A204.1 (cell line): ENCODE data around the gene GLIS1.

ENCODE experiments used
- FAIRE-seq: peaks from 2 replicates; lab custom pipeline; 2012; peaks lifted over from hg19 to GRCh38; lab: Jason Lieb, UNC

GLIS1 gene

DNA sequence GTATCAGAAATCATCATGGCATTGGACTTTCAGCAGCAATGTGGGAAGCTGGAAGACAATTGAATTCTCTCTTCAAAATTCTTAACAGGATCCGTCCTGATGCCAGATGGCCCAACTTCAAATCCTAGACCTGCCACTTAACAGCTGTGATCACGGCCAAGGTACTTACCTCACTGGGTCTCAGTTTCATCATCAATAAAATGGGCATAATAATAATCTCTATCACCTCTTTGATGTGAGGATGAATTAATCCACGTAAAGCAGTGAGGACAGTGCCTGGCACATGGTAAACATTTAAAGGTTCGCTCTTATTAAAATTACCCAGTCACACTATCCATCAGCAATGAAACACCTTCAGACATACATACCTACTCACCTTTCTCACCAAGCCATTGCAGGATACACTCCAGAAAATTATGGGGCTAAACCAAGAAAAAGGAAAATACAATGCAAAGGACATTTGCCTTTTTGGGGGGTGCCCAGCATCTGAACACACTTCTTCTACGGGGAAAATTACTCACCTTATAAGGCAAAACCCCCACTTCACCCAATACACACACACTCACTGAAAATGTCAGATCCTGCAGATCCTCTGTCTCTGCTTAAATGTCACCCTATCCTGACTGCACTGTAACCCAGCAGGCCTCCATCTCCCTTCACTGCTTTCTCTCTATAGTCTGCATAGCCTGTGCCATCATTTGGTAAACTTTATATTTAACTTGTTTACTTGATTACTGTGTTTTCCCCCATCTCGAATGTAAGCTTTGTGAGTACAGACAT lies 21.7 kb downstream of the GLIS1 start:
- no peak for FAIRE-seq

DNA sequence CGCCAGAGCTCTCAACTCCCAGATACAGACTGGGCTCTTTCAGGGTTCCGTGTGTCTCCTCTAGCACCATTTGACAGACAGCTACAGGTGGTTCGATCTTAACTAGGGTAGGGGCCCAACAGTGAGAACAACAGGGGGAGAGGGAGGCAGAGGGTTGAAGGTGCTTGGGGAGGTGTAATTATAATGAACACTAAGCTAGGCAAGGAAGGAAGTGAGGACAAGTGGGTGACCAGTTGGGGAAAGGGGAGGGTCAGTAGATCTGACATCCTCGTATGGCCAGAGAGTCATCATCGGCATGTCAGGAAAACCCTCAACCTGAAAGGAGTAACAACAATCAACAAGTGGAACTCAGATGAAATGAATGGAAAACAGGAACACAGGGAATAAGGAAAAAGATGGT lies 22.8 kb downstream of the GLIS1 start:
- no peak for FAIRE-seq

DNA sequence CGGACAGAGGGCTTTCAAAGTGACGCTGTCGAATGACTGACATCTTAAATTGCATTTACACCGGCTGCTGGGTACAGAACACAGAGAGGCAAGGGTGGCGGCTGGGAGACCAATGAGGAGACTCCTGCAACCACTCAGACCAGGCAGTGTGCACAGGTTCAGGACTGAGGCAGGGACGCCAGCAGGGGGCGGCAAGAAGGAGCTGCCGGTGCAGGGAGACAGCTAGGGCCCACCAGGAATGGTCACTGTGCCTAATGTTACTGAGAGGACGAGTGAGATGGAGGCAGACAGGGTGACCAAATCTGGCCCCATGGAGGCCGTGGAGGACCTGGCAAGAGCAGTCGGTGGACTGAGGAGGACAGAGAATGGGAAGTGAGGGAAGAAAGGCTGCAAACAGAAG lies 23.5 kb downstream of the GLIS1 start:
- FAIRE-seq = no peak

DNA sequence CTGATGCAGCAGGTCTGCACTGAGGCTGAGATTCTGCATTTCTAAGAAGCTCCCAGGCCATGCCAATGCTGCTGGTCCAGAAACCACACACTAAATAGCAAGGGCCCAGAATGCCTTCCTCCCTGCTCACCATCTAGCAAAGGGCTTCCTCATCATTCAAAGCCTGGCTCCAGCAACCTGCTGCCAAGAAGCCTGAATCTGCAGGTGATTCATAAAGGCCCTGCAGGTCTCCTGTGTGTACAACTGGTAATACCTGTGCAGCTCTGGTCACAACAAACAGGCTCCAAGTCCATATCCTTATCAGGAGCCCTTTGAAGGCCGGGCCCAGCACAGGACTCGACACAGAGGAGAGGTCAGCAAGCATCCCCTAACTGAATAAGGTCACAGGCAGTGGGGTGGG lies 26.7 kb downstream of the GLIS1 start:
- no peak for FAIRE-seq

DNA sequence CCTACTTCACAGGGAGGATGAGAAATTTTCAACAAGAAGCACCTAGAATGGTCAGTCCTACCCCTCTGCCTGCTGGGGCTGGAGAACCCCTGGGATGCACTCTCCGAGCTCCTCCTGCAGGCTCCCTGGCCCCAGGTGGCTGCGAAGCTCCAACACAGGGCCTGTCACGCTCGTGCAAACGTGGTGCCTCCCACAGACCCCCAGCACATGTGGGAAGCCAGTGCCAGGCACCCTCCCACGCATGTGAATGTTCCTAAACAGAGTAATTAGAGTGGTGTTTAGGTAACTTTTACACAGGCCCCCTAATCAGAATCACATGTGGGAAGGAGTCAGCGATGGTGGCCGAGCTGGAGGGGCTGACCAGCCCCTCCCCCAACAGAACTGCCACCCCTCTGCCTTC lies 28.4 kb downstream of the GLIS1 start:
- FAIRE-seq = no peak

DNA sequence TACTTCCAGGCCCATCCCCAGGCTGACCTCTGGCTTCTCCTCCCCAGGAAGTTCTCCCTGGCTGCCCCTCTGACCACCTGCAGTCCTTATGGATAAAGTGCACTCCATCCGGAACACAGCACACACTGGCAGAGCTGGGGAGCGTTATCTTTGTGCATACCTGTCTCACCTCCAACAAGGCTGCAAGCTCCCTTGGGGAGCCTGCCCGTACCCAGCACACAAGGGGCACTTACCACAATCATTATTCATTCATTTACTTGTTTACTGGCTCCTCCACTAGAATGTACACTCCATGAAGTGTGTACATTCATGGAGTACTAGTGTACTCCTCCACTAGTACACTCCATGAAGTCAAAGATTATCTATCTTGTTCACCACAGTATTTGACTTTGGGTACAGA lies 30.3 kb downstream of the GLIS1 start:
- FAIRE-seq = no peak

DNA sequence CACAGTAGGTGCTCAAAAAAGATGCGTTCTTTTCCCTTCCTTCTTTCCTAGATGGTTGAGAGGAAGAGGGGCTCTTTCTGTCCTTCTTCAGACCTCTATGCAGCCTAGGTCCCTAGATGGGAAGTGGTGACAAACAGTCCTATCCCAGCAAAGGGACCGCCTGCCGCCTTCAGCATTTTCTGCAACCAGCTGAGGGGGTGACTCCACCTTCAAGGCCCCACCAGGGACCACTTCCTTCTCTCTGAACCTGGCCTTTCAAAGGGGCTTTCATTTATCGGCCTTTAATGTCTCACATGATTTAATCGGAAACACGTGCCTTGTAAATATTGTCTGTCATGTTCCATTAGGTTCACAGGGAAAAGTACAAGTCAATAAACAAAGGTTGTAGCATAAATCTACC lies 32.6 kb downstream of the GLIS1 start:
- no peak for FAIRE-seq

DNA sequence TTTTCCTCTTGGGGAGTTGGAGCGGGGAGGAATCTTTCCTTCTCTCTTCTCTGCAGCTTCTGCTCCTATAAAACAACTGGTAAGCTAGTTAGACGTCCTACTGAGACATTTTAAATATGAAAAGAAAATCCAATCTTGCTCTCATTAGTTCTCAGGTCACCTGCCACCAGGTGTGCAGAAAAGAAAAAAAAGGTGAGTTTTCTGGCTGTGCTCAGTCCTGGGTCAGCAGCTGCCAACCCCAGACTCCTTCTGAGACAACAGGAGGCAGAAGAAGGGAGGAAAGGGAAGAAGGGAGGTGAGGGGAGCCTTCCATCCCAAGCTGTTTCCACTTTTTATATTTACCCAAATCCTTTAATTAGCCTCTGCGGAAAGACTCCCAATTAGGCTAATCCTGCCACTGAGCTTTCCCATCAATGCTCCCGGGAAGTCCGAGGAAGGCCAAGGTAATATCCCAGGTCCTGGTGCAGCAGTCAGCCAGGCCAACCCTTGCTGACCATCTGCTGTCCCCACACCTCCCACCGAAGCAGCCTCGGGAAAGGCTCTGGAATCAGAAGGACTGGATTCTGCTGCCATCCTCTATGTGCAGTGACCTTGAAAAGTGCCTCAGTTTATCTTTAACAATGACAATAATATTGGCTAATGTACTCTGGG lies 33.4 kb downstream of the GLIS1 start:
- FAIRE-seq = no peak

DNA sequence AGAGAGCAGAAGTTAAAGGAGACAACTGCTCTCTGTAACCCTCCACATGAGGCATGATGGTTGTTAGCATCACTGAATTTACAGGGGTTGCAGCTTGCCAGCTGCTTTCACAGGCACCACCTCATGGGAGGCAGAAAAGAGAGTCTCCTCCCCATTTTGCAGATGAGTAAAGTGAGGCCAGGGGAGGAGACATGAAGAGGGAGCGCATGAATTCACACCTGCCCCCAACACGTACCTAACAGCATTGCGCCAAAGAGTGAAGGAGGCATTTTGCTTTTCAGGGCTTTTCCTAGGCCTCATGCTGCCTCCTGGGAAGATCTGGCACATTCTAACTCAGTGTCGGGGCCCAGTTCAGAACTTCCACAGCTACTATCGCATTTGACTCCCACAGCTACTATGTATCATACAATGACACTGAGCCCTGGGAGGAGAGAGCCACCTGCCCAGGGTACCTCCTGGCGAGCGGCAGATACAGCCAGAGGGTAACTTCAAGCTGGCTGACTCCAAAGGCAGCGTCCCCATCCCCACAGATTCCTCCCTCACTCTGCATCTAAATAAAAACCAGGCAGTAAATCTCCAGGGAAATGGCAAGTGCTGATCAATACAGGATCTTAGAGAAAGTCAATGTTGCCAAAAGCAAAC lies 34.0 kb downstream of the GLIS1 start:
- no peak for FAIRE-seq

DNA sequence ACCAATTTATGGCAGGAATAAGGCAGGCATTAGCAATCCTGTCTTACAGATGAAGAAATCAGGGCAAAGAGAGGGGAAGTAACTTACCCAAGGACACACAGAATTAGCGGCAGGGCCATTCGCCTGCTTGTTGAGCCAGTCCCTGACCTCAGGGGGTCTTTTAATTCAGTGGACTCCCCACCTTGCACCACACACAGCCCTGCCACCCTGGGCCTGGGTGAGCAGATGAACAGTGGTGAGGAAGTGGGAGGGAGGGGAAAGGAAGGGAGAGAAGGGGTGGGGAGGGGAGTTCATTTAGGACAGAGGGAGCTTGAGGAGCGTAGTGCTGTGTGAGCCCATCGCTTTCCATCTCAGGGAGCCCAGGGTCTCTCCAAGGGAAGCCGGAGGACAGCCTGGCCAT lies 34.7 kb downstream of the GLIS1 start:
- FAIRE-seq = no peak

DNA sequence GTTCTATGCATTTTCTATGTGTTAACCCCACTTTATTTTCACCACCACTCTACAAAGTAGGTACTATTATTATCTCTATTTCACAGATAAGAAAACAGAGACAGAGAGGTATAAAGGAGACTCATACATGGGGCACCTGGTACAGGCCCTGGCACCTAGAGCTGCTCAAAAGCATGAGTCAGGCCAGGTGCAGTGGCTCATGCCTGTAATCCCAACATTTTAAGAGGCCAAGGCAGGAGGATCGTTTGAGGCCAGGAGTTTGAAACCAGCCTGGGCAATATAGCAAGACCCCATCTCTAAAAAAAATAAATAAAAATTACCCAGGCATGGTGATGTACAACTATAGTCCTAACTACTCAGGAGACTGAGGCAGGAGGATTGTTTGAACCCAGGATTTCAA lies 35.8 kb downstream of the GLIS1 start:
- FAIRE-seq = no peak

DNA sequence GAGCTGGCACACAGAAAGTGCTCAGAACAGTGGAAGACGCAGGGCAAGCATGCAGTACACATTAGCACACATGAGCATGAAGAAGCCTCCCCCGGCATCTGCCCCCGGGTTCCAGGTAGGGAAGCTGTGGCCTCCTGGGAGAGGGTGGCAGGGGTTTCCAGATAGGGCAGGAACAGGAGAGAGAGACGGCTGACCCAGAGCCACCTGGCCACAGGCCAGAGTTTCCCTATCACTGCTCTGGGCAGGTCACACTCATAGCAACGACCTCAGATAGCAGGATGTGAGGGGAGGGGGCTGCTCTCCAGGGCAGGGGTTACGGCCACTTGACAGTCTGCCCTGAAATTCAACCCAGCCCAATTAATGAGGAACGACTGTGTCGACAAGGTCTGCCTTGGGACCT lies 36.6 kb downstream of the GLIS1 start:
- FAIRE-seq = no peak

DNA sequence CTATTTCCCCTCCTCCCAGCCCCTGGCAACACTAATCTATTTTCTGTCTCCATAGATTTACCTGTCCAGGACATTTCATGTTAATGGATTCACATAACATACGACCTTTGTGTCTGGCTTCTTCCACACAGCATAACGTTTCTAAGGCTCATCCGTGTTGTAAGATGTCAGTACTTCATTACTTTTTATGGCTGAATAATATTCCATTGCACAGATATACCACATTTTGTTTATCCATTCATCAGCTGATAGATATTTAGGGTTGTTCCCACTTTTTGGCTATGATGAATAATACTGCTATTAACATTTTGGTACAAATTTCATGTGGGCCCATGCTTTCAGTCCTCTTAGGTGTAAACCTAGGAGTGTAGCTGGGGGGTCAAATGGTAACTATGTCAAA lies 38.2 kb downstream of the GLIS1 start:
- FAIRE-seq = no peak

DNA sequence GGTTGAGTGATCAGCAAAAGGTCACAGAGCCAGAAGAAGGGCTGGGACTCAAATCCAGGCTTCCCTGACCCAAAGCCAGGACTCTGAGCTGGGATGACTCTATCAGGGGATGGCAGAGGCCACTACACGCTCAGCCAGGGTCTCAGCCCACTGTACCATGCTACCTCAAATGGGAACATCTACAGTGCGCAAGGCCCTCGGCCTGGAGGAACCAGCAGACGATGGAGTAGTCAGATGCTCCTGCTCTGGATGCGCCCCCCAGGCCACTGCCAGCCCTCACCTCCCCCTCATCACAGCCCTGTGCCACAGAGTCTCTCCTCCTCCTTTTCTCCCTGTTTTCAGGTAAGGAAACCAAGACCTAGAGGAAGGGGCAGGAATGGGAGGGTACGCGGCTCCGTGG lies 39.0 kb downstream of the GLIS1 start:
- no peak for FAIRE-seq

DNA sequence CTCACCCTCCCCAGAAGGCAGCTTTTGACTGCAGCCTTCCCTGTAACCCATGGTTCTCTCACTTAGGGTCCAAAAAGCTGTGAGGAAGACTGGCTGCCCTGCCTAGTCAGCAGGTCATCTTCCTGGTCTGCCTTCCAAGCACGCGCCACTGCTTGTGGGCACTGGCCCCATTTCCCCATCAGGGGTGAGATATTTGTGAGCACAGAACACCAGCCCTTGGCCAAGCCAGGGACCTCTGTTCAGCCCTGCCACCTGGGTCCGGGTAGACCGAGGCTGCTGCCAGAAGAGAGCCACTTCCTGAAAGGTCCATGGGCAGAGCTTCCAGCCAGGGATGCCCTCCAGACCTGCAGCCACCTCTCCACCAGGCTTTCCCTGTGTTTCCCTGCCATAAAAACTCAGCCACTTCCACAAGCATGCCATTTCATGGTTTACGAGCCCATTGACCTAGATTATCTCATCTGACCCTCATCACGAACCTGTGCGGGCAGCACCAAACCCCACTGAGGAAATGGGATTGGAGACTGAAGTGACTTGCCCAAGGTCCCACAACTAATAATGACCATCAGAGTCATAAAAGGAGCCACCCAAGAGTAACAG lies 40.5 kb downstream of the GLIS1 start:
- FAIRE-seq = no peak

DNA sequence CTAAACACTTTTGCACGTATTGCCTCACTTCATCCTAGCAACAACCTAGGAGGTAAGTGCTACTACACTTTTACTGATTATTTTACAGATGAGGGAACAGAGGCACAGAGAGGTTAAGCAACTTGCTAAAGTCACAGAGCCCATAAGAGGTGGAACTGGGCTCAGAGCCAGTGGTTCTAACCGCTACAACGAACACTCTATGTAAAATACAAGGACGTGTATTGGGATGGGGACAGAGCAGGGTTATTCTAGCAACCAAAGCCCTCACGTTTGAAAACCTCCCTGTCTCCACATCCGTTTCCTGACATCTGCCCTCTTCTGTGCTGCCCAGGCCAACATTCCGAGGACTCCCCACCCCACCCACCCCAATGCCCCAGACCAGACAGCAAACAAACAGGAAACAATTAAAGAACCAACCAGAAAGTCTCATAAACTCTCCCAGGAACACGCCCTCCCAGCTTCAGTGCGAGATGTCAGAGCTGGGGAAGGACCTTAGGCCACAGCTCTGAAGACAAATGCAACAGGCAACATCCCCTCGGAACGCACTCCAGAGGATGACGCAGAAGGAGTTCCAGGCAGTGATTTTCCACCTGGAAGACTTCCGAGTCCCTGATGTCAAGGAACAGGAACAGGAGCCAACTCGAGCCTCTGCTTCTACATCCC lies 41.1 kb downstream of the GLIS1 start:
- no peak for FAIRE-seq

DNA sequence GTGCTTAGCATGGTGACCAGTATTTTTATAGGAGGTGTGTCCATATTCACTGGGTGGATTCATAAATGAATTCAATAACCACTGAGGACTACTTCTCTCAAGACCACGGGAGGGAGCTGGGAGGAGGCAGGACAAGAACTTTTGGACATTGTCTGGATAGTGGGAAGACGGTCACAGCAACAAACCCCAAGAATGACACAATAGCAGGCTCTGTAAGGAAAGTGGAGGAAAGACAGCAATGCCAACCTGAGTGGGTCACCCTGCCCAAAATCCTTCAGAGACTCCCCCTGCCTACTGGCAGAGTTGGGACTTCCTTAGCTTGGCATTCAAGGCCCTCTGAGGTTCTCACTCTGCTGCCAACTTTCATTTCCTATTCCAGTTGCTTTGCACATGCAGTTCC lies 42.0 kb downstream of the GLIS1 start:
- FAIRE-seq = no peak

DNA sequence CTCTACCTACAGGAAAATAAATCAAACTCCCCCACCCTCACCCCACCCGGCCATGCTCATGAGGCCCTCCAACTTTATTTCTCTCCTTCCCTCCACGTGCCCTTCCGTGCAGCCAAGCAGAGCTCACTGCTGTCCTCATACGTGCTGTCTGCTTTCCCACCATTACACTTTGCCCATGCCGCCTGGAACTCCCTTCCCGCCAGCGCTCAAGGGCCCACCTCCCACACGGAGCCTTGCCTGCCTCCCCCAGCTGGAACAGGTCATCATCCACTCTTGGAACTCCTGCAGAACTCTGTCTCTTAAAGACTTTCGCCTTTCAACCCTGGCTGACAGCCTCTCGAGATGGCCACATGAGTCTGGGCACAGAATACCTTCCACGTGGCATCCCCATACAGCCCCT lies 42.4 kb downstream of the GLIS1 start:
- FAIRE-seq = no peak

DNA sequence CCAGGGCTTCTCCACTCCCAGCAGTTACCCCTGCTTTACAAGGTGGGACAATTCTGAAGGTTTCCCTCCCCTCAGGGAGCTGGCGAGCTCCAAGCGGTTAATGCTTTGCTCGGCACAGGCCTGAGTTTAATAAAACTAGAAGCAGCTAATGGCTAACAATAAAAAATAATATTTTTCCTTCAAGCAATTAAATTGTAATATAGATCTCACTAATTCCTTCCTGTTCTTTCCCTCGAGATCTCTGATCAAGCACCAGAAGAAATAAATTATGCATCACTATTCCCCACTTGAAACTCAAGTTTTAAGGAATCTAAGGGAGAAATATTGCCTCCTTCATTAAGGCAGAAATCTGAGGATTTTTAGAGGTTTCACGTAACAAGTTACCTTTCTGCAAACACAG lies 42.9 kb downstream of the GLIS1 start:
- FAIRE-seq = no peak

DNA sequence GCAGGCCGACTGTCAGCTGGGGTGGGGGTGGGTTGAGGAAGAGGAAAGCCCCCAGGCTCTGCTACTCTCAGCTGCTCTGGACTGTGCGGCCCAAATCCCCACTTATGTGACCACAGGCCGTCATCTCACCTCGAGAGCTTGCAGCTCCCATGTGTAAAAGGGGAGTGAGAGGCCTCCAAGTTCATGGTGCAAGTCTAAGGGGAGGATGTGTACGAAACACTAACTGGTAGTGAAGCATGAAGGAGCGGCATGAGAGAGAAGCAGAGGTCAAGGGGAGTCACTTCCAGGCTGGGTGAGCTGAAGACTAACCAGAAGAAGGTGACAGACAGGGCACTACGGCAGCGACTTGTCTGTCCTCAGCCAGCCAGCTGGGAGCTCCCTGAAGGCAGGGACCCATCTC lies 43.8 kb downstream of the GLIS1 start:
- no peak for FAIRE-seq

DNA sequence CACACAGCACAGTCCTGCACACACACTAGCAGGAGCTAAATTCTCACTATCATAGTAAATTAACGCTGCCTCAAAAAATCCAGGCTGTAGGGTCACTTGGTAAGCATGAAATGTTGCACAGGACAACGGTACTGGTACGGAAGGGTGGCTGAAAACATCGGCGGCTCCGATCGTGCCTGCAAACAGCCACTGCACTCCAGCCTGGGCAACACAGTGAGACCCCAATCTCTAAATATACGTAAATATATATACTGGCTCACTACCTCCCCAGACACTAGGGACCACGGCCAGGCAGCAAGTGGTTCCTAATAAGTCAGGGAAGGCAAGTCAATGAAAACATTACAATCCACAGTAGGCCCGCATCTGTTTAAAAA lies 44.3 kb downstream of the GLIS1 start:
- FAIRE-seq = no peak

DNA sequence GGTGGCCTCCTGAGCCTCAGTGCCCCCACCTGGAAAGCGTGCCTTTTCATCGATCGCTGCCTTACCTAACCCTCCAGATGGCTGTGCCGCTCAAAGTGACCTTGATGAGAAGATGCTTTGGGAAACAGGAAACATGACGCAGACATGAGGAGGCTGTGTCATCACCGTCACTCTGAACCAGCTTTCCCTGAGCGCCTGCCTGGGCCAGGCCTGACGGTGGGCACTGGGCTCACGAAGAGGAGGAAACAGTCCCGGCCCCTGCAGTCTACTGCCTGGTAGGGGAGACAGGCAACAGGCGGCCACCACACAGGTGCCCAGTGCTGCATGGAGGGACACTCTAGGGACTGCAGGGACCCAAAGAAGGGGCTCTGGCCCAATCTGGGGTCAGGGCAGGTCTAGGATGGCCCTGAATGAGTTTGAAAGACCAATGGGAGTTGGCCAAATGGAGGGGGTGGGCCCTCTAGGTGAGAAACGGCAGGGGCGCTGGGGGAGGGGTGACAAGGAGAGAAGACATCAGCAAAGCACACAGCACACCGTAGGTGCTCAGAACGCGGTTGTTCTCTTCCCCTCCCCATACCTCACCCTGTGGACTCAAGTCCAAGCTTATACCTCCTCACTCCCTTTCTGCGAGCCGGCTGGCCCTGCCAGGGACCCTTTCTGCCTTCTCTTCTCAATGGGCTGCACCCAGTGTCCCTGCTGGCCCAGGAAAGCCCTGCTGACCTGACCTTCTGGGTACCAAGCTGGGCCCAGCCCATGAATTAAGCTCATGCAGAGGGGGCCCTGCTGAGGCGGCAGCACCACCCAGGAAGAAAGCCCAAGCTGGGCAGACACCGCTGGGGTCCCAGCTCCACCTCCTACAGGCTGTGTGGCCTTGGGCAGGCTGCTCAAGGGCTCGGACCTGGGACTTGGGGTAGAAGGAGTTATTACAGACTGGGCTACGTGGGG lies 44.9 kb downstream of the GLIS1 start:
- FAIRE-seq = no peak
